SU-DHL-6 (cell line): ENCODE measurements around the gene TKT.

Experiments
- EZH2phosphoT487 ChIP-seq: fragments of 200-600 bp; sonication (generic), shearing (Covaris generic); conservative IDR thresholded peaks from 2 replicates; pipeline ENCODE4 v1.6.1; 2018; ENCODE audit warnings: mild to moderate bottlenecking, antibody characterized with exemption, low read length, moderate library complexity, mixed read lengths
- TF ChIP-seq, protein P1 (sequence below): fragments of 200-600 bp; sonication (generic); IDR thresholded peaks from one replicate; pipeline ENCODE4 v1.5.1; 2017; ENCODE audit warnings: antibody characterized with exemption, mild to moderate bottlenecking, low read length, moderate library complexity; ENCODE audit not compliant: insufficient read depth, poor library complexity, severe bottlenecking

DNA sequence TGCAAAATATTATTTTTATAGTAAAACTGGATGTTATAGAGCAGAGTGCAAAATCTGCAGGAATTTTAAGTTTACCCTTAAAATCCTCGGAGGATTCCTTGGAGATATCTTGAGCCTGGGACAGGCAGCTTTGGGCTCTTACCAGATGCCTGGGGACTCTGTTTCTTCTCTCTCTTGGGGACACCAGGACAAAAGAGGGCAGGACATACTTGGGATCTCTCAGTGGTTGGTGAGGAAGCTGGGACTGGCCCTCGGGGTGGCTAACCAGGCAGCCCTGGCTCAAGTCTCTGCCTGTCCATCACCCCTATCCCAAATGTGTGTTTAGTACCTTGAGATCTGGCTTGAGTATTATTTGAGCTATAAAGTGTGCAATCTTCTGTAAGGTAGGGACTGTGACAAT is 38.6 kb downstream of the TKT start:
- TF ChIP-seq, protein P1, sequence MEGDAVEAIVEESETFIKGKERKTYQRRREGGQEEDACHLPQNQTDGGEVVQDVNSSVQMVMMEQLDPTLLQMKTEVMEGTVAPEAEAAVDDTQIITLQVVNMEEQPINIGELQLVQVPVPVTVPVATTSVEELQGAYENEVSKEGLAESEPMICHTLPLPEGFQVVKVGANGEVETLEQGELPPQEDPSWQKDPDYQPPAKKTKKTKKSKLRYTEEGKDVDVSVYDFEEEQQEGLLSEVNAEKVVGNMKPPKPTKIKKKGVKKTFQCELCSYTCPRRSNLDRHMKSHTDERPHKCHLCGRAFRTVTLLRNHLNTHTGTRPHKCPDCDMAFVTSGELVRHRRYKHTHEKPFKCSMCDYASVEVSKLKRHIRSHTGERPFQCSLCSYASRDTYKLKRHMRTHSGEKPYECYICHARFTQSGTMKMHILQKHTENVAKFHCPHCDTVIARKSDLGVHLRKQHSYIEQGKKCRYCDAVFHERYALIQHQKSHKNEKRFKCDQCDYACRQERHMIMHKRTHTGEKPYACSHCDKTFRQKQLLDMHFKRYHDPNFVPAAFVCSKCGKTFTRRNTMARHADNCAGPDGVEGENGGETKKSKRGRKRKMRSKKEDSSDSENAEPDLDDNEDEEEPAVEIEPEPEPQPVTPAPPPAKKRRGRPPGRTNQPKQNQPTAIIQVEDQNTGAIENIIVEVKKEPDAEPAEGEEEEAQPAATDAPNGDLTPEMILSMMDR, result no peak
- no peak for TF ChIP-seq EZH2phosphoT487
